ENCODE data around the gene ERBB3. TPM values are rescaled to one million over a fixed set of nuclear protein-coding genes. Genes with fewer than 3 reads are reported as not detected.

The ERBB3 gene
- total and polyA plus RNA-seq, 2 of the 8 experiments (the other 6 are each of a cell fraction or from before 2014, with no cell fraction given): 33.9 to 52.4 TPM

DNA sequence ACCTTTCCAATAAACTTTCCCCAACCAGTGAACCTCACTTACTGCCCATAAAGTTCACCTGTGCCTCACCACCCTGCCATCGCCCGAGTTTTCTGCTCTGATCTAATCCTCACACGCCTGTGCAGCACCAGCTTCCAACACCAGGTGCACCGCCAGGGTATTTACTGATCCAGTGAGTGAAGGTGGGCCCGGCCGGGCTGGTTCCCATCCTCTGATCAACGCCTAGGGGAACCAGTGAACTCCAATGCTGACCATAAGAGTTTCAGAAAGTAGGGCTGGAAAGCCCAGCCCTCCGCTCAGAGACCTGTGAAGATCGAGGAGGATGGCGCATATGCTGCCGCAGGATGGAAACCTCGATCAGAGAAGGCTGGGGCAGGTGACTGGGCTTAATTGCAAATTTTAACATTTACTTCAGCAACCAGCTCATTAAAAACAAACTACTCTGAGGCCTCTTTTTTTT is 71.7 kb downstream of the ERBB3 start (continued):
- TF ChIP-seq, protein P1, sequence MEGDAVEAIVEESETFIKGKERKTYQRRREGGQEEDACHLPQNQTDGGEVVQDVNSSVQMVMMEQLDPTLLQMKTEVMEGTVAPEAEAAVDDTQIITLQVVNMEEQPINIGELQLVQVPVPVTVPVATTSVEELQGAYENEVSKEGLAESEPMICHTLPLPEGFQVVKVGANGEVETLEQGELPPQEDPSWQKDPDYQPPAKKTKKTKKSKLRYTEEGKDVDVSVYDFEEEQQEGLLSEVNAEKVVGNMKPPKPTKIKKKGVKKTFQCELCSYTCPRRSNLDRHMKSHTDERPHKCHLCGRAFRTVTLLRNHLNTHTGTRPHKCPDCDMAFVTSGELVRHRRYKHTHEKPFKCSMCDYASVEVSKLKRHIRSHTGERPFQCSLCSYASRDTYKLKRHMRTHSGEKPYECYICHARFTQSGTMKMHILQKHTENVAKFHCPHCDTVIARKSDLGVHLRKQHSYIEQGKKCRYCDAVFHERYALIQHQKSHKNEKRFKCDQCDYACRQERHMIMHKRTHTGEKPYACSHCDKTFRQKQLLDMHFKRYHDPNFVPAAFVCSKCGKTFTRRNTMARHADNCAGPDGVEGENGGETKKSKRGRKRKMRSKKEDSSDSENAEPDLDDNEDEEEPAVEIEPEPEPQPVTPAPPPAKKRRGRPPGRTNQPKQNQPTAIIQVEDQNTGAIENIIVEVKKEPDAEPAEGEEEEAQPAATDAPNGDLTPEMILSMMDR (IDR thresholded peaks at IDR 0.05; ENCODE audit: control extremely low read depth in 1 of 3, insufficient read depth in 1 of 3, low read depth in 1 of 3, low read length in 3 of 3): peak; percentile 37 to 77 (median 56)
- no peak for TF ChIP-seq TCF12 (IDR thresholded peaks at IDR 0.05; ENCODE audit: low read depth, low read length)
- TF ChIP-seq CBX5 (IDR thresholded peaks at IDR 0.05; ENCODE audit: low read depth, low read length): no peak
- TF ChIP-seq CREB1 (IDR thresholded peaks at IDR 0.05): no peak
- TF ChIP-seq, protein P2, sequence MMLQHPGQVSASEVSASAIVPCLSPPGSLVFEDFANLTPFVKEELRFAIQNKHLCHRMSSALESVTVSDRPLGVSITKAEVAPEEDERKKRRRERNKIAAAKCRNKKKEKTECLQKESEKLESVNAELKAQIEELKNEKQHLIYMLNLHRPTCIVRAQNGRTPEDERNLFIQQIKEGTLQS (IDR thresholded peaks at IDR 0.05; ENCODE audit: insufficient read depth, low read depth, low read length): no peak
- TF ChIP-seq CHD2 (IDR thresholded peaks at IDR 0.05; ENCODE audit: low read length): no peak
- TF ChIP-seq, protein P3, sequence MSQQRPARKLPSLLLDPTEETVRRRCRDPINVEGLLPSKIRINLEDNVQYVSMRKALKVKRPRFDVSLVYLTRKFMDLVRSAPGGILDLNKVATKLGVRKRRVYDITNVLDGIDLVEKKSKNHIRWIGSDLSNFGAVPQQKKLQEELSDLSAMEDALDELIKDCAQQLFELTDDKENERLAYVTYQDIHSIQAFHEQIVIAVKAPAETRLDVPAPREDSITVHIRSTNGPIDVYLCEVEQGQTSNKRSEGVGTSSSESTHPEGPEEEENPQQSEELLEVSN (IDR thresholded peaks at IDR 0.05): no peak
- TF ChIP-seq POU5F1 (IDR thresholded peaks at IDR 0.05; ENCODE audit: low read depth, low read length): no peak
- TF ChIP-seq MAFK (IDR thresholded peaks at IDR 0.05; ENCODE audit: low read depth, low read length): no peak
- no peak; a peak in 1 of 4 replicates for TF ChIP-seq HDAC2 (IDR thresholded peaks at IDR 0.05; ENCODE audit: borderline replicate concordance in 1 of 2, low read depth in 2 of 2, low read length in 2 of 2)
- TF ChIP-seq TAF7 (optimal IDR thresholded peaks at IDR 0.05; ENCODE audit: borderline replicate concordance, low read depth, low read length): peak; percentile 32
- no peak for TF ChIP-seq PHF8 (conservative IDR thresholded peaks at IDR 0.05; ENCODE audit: low read depth, low read length)
- no peak for TF ChIP-seq RXRA (IDR thresholded peaks at IDR 0.05; ENCODE audit: insufficient read depth, low read depth, low read length)
- TF ChIP-seq KDM1A (IDR thresholded peaks at IDR 0.05; ENCODE audit: borderline replicate concordance, low read length): no peak
- TF ChIP-seq SIRT6 (IDR thresholded peaks at IDR 0.05; ENCODE audit: low read length): no peak
- TF ChIP-seq HDAC6 (IDR thresholded peaks at IDR 0.05; ENCODE audit: low read depth, low read length): no peak
- TF ChIP-seq POLR2A (IDR thresholded peaks at IDR 0.05; ENCODE audit: control extremely low read depth in 1 of 2, low read depth in 2 of 2, low read length in 2 of 2): no peak
- TF ChIP-seq SIN3A (conservative IDR thresholded peaks at IDR 0.05 in 1 of 2, IDR thresholded peaks at IDR 0.05 in 1 of 2; ENCODE audit: low read depth in 1 of 2, low read length in 2 of 2): peak in 1 of 2 experiments; percentile 55; a peak in 2 of 4 replicates
- no peak for TF ChIP-seq SRF (IDR thresholded peaks at IDR 0.05; ENCODE audit: low read depth, low read length)
- TF ChIP-seq CTBP2 (IDR thresholded peaks at IDR 0.05; ENCODE audit: borderline replicate concordance, insufficient read depth, insufficient read length, low read length): no peak
- TF ChIP-seq, protein P4, sequence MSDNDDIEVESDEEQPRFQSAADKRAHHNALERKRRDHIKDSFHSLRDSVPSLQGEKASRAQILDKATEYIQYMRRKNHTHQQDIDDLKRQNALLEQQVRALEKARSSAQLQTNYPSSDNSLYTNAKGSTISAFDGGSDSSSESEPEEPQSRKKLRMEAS (IDR thresholded peaks at IDR 0.05): peak; percentile 35; the same call in 1 of the 2 replicates
- TF ChIP-seq JUN (IDR thresholded peaks at IDR 0.05; ENCODE audit: low read depth, low read length): no peak

All from H1 (cell line).